Progenitor cell of endocrine pancreas (in vitro differentiated cells): ENCODE data around the gene IPO11. TPM values are rescaled to one million over a fixed set of nuclear protein-coding genes. Genes with fewer than 3 reads are reported as not detected.
A peak's percentile ranks its signal among the peaks of the same experiment; 100 is the strongest.

ENCODE experiments used
- DNase-seq: peaks from one replicate; pipeline ENCODE4 v3.0.0; 2021; ENCODE audit warnings: low spot score; ENCODE audit not compliant: unreplicated experiment
- H3K27ac Mint-ChIP-seq: 2 replicates; pipeline ENCODE4 v1.8.0; 2021; ENCODE audit warnings: mild to moderate bottlenecking, moderate library complexity, mixed read lengths
- H3K27me3 Mint-ChIP-seq: 2 replicates; pipeline ENCODE4 v1.8.0; 2021; ENCODE audit warnings: mixed read lengths
- H3K36me3 Mint-ChIP-seq: 2 replicates; pipeline ENCODE4 v1.8.0; 2022; ENCODE audit warnings: mixed read lengths; ENCODE audit not compliant: insufficient read depth
- H3K4me1 Mint-ChIP-seq: 2 replicates; pipeline ENCODE4 v1.8.0; 2021; ENCODE audit warnings: low read depth, mixed read lengths
- H3K4me3 Mint-ChIP-seq: 2 replicates; pipeline ENCODE4 v1.8.0; 2021; ENCODE audit warnings: low read depth, mild to moderate bottlenecking, moderate library complexity, mixed read lengths
- H3K9me3 Mint-ChIP-seq: 2 replicates; pipeline ENCODE4 v1.8.0; 2021; ENCODE audit warnings: low read depth, mixed read lengths
- total RNA-seq: library from RNA; stranded (reverse); gene quantifications from 2 replicates; pipeline ENCODE4 v1.2.1, GENCODE V29; 2021
- TF ChIP-seq, protein P1 (sequence below): fragments of 200-600 bp; sonication (generic); IDR thresholded peaks from one replicate; pipeline ENCODE4 v1.5.0; 2021; ENCODE audit warnings: antibody characterized with exemption, mild to moderate bottlenecking; ENCODE audit not compliant: unreplicated experiment

Gene IPO11
- total RNA-seq, 1 donor from 2014 or later, result 32.7 TPM

GRCh38 chr5:62647241-62647640, 234.7 kb downstream of the IPO11 start:
- H3K36me3 Mint-ChIP-seq, result peaks cover 2% of the 10 kb centered on the region
- no peaks in the 10 kb centered on the region for H3K27me3 Mint-ChIP-seq
- H3K9me3 Mint-ChIP-seq, result no peaks in the 10 kb centered on the region
- no peak overlapping the region for H3K4me3 Mint-ChIP-seq
- peaks cover 6% of the 10 kb centered on the region for H3K4me1 Mint-ChIP-seq
- TF ChIP-seq, protein P1, sequence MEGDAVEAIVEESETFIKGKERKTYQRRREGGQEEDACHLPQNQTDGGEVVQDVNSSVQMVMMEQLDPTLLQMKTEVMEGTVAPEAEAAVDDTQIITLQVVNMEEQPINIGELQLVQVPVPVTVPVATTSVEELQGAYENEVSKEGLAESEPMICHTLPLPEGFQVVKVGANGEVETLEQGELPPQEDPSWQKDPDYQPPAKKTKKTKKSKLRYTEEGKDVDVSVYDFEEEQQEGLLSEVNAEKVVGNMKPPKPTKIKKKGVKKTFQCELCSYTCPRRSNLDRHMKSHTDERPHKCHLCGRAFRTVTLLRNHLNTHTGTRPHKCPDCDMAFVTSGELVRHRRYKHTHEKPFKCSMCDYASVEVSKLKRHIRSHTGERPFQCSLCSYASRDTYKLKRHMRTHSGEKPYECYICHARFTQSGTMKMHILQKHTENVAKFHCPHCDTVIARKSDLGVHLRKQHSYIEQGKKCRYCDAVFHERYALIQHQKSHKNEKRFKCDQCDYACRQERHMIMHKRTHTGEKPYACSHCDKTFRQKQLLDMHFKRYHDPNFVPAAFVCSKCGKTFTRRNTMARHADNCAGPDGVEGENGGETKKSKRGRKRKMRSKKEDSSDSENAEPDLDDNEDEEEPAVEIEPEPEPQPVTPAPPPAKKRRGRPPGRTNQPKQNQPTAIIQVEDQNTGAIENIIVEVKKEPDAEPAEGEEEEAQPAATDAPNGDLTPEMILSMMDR, result no peak
- no peak for DNase-seq
- H3K27ac Mint-ChIP-seq, result no peak overlapping the region

DNA sequence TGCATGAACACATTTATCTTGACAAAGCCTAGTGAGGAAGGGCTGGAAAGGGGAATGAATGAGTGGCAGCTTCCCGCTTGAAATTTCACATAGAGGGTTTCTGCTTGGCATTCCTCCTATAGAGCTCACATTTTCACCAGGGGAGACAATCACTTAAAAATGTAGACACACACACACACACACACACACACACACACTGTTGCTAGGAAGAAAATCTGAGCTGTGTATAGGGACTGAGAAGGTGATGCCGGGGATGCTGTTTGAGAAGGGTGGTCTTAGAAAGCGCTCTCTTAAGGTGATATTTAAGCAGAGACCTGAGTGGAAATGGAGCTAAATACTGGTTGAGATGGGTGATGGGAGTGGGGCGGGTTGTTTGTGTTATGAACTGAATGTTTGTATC, 236.5 kb downstream of the IPO11 start:
- Mint-ChIP-seq H3K27ac (no peak overlapping the region), H3K27me3 (no peaks in the 10 kb centered on the region), H3K4me3 (no peak overlapping the region), H3K9me3 (no peaks in the 10 kb centered on the region), H3K36me3 (no peaks in the 10 kb centered on the region), H3K4me1 (peaks cover 11% of the 10 kb centered on the region)
- TF ChIP-seq, protein P1, result no peak
- DNase-seq, result no peak

GRCh38 chr5:62649476-62650113, 237.0 kb downstream of the IPO11 start:
- no peak overlapping the region for H3K4me3 Mint-ChIP-seq

DNA sequence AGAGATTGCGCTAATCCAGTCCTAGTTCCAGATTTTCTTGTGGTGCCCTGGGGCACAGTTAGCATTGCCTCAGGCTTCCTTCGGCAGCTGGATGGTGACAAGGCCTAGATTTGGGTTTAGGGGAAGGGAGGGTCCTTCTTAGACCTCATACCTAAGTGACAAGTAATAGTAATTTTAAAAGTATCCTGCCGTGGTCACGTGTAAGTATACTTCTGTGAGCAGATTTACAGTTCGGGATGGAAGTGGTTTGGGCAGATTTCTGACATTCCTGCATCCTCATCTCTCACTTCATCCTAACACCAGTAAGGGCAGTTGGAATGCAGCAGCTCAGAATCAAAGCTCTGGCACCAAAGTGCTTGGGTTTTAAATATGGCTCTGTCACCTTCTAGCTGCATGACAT, 237.6 kb downstream of the IPO11 start:
- DNase-seq, result no peak
- TF ChIP-seq, protein P1, result no peak
- no peaks in the 10 kb centered on the region for H3K36me3 Mint-ChIP-seq
- H3K27ac Mint-ChIP-seq, result no peak overlapping the region
- no peak overlapping the region for H3K4me3 Mint-ChIP-seq
- peaks cover 11% of the 10 kb centered on the region for H3K4me1 Mint-ChIP-seq
- peaks cover 4% of the 10 kb centered on the region for H3K9me3 Mint-ChIP-seq
- H3K27me3 Mint-ChIP-seq, result no peaks in the 10 kb centered on the region

More at GRCh38 chr5:62649476-62650113, 237.0 kb downstream of the IPO11 start:
- Mint-ChIP-seq H3K9me3 (peaks cover 2% of the 10 kb centered on the region), H3K36me3 (no peaks in the 10 kb centered on the region), H3K4me1 (peaks cover 11% of the 10 kb centered on the region), H3K27ac (no peak overlapping the region), H3K27me3 (no peaks in the 10 kb centered on the region)
- TF ChIP-seq, protein P1, result no peak
- DNase-seq, result no peak

DNA sequence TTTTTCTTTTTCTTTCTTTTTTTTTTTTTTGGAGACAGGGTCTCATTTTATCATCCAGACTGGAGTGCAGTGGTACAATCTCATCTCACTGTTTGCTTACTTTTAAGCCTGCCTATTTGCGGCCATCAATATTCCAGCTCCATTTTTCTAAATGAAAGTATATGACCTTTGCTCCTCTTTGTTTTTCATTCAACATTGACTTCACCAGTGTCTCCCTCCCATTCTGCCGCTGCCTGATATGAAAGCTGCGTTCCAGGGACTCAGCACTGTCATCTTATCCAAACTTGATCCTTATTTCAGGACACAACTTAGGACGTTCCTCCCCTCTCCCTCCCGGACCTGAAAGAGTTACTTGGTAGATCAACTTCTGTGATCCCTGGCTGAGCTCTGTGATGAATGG, 239.7 kb downstream of the IPO11 start:
- H3K27me3 Mint-ChIP-seq, result no peaks in the 10 kb centered on the region
- DNase-seq, result no peak
- H3K4me3 Mint-ChIP-seq, result no peak overlapping the region
- H3K27ac Mint-ChIP-seq, result peak overlapping the region; percentile 49
- H3K36me3 Mint-ChIP-seq, result peaks cover 1% of the 10 kb centered on the region
- TF ChIP-seq, protein P1, result no peak
- H3K9me3 Mint-ChIP-seq, result peaks cover 6% of the 10 kb centered on the region
- peaks cover 11% of the 10 kb centered on the region for H3K4me1 Mint-ChIP-seq
